H1 (cell line): ENCODE results near the gene DENND2A. TPM values are rescaled to one million over a fixed set of nuclear protein-coding genes. Genes with fewer than 3 reads are reported as not detected.

Experiments
- CTCF ChIA-PET: fragments of 300-600 bp; sonication (Branson Sonifier 250); formaldehyde crosslinking; loops from one replicate; lab custom pipeline; 2021; ENCODE audit not compliant: partially characterized antibody; lab: Charles Lee
- POLR2A ChIA-PET: fragments of 300-600 bp; sonication (Branson Sonifier 250); formaldehyde crosslinking; loops from one replicate; lab custom pipeline; 2021; ENCODE audit warnings: inconsistent platforms; ENCODE audit not compliant: partially characterized antibody; lab: Charles Lee
- DNase-seq, 2 experiments: peaks; one replicate each; pipeline versions ENCODE4 v3.0.0 to v3.0.0-alpha.2; 2010 to 2022; ENCODE audit warnings: low spot score in 2 of 2, low read depth in 1 of 2, mixed read lengths in 1 of 2
- FAIRE-seq: peaks from 2 replicates; lab custom pipeline; 2011; peaks lifted over from hg19 to GRCh38; lab: Jason Lieb, UNC
- H2AFZ ChIP-seq: 2 replicates; pipeline ENCODE4 v1.8.1; 2012; ENCODE audit warnings: low read length, inconsistent platforms
- H2AK5ac ChIP-seq: 2 replicates; pipeline ENCODE4 v1.6.1; 2013; ENCODE audit warnings: low read depth, low read length
- H2BK120ac ChIP-seq: replicated peaks from 2 replicates; pipeline ENCODE3; 2013; ENCODE audit warnings: low read depth, low read length, inconsistent platforms
- H2BK12ac ChIP-seq: 2 replicates; pipeline ENCODE4 v1.6.1; 2013; ENCODE audit warnings: low read depth, low read length
- H2BK15ac ChIP-seq: 2 replicates; pipeline ENCODE4 v1.6.1; 2013; ENCODE audit warnings: low read length
- H2BK20ac ChIP-seq: 2 replicates; pipeline ENCODE4 v1.6.1; 2013; ENCODE audit warnings: low read length
- H2BK5ac ChIP-seq: 2 replicates; pipeline ENCODE4 v1.6.1; 2013; ENCODE audit warnings: low read depth, low read length
- H3K14ac ChIP-seq: 2 replicates; pipeline ENCODE4 v1.6.1; 2013; ENCODE audit warnings: inconsistent platforms; ENCODE audit not compliant: insufficient read length
- H3K18ac ChIP-seq: 2 replicates; pipeline ENCODE4 v1.6.1; 2013; ENCODE audit warnings: low read length; ENCODE audit errors: extremely low read depth
- H3K23ac ChIP-seq: 2 replicates; pipeline ENCODE4 v1.6.1; 2013; ENCODE audit warnings: inconsistent platforms; ENCODE audit not compliant: insufficient read length
- H3K23me2 ChIP-seq: 2 replicates; pipeline ENCODE4 v1.6.1; 2013; ENCODE audit warnings: low read depth, low read length
- H3K27ac ChIP-seq: 2 replicates; pipeline ENCODE4 v1.6.1; 2011; ENCODE audit warnings: low read depth, low read length, inconsistent platforms
- H3K27me3 ChIP-seq, 4 experiments: replicated peaks in 1 of 4; 1 replicate in 1 of 4; 2 replicates in 3 of 4; pipeline versions ENCODE4 v1.6.1 to v1.8.1; 2011 to 2013; ENCODE audit warnings: low read length in 3 of 4, mild to moderate bottlenecking in 3 of 4, inconsistent platforms in 2 of 4, mixed read lengths in 2 of 4, moderate library complexity in 1 of 4; ENCODE audit not compliant: control insufficient read depth in 3 of 4, insufficient read depth in 3 of 4; ENCODE audit errors: extremely low read depth in 1 of 4
- H3K36me3 ChIP-seq, 4 experiments: 2 replicates each; pipeline versions ENCODE4 v1.6.1 to v1.8.1; 2011 to 2013; ENCODE audit warnings: mild to moderate bottlenecking in 4 of 4, low read length in 3 of 4, moderate library complexity in 2 of 4, control low read depth in 1 of 4, inconsistent platforms in 1 of 4; ENCODE audit not compliant: insufficient read depth in 4 of 4, control insufficient read depth in 2 of 4
- H3K4ac ChIP-seq: replicated peaks from 2 replicates; pipeline ENCODE3; 2013; ENCODE audit warnings: low read length, low read depth, mixed read lengths, inconsistent platforms; ENCODE audit not compliant: insufficient read length
- H3K4me1 ChIP-seq, 4 experiments: replicated peaks in 1 of 4; 1 replicate in 1 of 4; 2 replicates in 3 of 4; pipeline versions ENCODE4 v1.6.1 to v1.8.1; 2011 to 2013; ENCODE audit warnings: low read length in 3 of 4, inconsistent platforms in 2 of 4, mixed read lengths in 1 of 4; ENCODE audit not compliant: insufficient read depth in 4 of 4, control insufficient read depth in 3 of 4
- H3K4me2 ChIP-seq, 2 experiments: 2 replicates each; pipeline versions ENCODE4 v1.6.1 to v1.8.1; 2011 to 2013; ENCODE audit warnings: low read depth in 2 of 2, low read length in 2 of 2, control low read depth in 1 of 2, inconsistent platforms in 1 of 2, mild to moderate bottlenecking in 1 of 2; ENCODE audit not compliant: insufficient read depth in 1 of 2
- H3K4me3 ChIP-seq, 4 experiments: fragments of 200-600, 300-600 bp in 1 of 4; sonication (generic), shearing (Covaris generic), sonication (Bioruptor Twin) in 1 of 4; 2 replicates each; pipeline versions ENCODE4 v1.5.1 to v1.8.1; 2011 to 2016; ENCODE audit warnings: low read length in 4 of 4, low read depth in 3 of 4, control low read depth in 2 of 4, inconsistent platforms in 2 of 4, mild to moderate bottlenecking in 2 of 4, mixed read lengths in 1 of 4, moderate library complexity in 1 of 4; ENCODE audit not compliant: insufficient read depth in 2 of 4; ENCODE audit errors: extremely low read depth in 1 of 4
- H3K56ac ChIP-seq: replicated peaks from 2 replicates; pipeline ENCODE3; 2013; ENCODE audit warnings: low read depth, mild to moderate bottlenecking, mixed read lengths, low read length, inconsistent platforms; ENCODE audit not compliant: insufficient read length
- H3K79me1 ChIP-seq: 2 replicates; pipeline ENCODE4 v1.6.1; 2013; ENCODE audit warnings: low read depth, low read length, control low read depth
- H3K79me2 ChIP-seq, 2 experiments: 2 replicates each; pipeline versions ENCODE4 v1.6.1 to v1.8.1; 2012 to 2013; ENCODE audit warnings: low read length in 2 of 2, mild to moderate bottlenecking in 2 of 2, inconsistent platforms in 1 of 2; ENCODE audit not compliant: insufficient read depth in 2 of 2, control insufficient read depth in 1 of 2
- H3K9ac ChIP-seq, 4 experiments: replicated peaks in 1 of 4; 1 replicate in 1 of 4; 2 replicates in 3 of 4; pipeline versions ENCODE4 v1.6.1 to v1.8.1; 2011 to 2013; ENCODE audit warnings: low read depth in 3 of 4, low read length in 3 of 4, control low read depth in 2 of 4, mild to moderate bottlenecking in 2 of 4, moderate library complexity in 2 of 4, inconsistent platforms in 1 of 4; ENCODE audit errors: extremely low read depth in 1 of 4
- H3K9me3 ChIP-seq, 2 experiments: 2 replicates each; pipeline versions ENCODE4 v1.6.1 to v1.8.1; 2012 to 2013; ENCODE audit warnings: mild to moderate bottlenecking in 2 of 2, moderate library complexity in 2 of 2, control low read depth in 1 of 2, inconsistent platforms in 1 of 2, low read depth in 1 of 2, low read length in 1 of 2, mixed read lengths in 1 of 2; ENCODE audit not compliant: insufficient read depth in 2 of 2
- H4K20me1 ChIP-seq, 2 experiments: replicated peaks in 1 of 2; 2 replicates each; pipeline versions ENCODE3 to v1.8.1; 2011 to 2013; ENCODE audit warnings: inconsistent platforms in 2 of 2, low read length in 2 of 2, mild to moderate bottlenecking in 1 of 2; ENCODE audit not compliant: insufficient read depth in 2 of 2, control insufficient read depth in 1 of 2
- H4K5ac ChIP-seq: 2 replicates; pipeline ENCODE4 v1.6.1; 2013; ENCODE audit warnings: low read length, low read depth, mixed read lengths, inconsistent platforms; ENCODE audit not compliant: insufficient read length
- H4K8ac ChIP-seq: 2 replicates; pipeline ENCODE4 v1.8.0; 2013; ENCODE audit warnings: mild to moderate bottlenecking, moderate library complexity, low read length, inconsistent platforms; ENCODE audit not compliant: insufficient read depth; ENCODE audit errors: extremely low read depth
- H4K91ac ChIP-seq: replicated peaks from 2 replicates; pipeline ENCODE3; 2013; ENCODE audit warnings: low read length, mixed read lengths, inconsistent platforms; ENCODE audit not compliant: insufficient read length
- ASH2L ChIP-seq: fragments of 200-600, 300-600 bp; sonication (generic); IDR thresholded peaks from one replicate; pipeline ENCODE4 v1.7.1; 2017; ENCODE audit warnings: low read length
- CBX8 ChIP-seq: fragments of 300-800, 300-1000 bp; sonication (generic); IDR thresholded peaks from 2 replicates; pipeline ENCODE4 v1.7.1; 2016; ENCODE audit warnings: low read depth, low read length, borderline replicate concordance
- CTBP2 ChIP-seq: IDR thresholded peaks from 2 replicates; pipeline ENCODE4 v1.7.0; 2011; ENCODE audit warnings: borderline replicate concordance, mild to moderate bottlenecking, moderate library complexity, mixed read lengths, low read length; ENCODE audit not compliant: insufficient read depth, insufficient read length
- HDAC2 ChIP-seq, 2 experiments: fragments of 300-600 bp in 1 of 2; sonication (generic) in 1 of 2; IDR thresholded peaks; 2 replicates each; pipeline ENCODE4 v1.6.1; 2011 to 2012; ENCODE audit warnings: low read depth in 2 of 2, low read length in 2 of 2, mild to moderate bottlenecking in 2 of 2, moderate library complexity in 2 of 2, borderline replicate concordance in 1 of 2, inconsistent platforms in 1 of 2
- POLR2A ChIP-seq, 2 experiments: IDR thresholded peaks; 1 replicate in 1 of 2; 2 replicates in 1 of 2; pipeline ENCODE4 v1.6.1; 2011; ENCODE audit warnings: low read depth in 2 of 2, low read length in 2 of 2, mild to moderate bottlenecking in 2 of 2; ENCODE audit errors: control extremely low read depth in 1 of 2
- POLR2AphosphoS5 ChIP-seq: IDR thresholded peaks from 2 replicates; pipeline ENCODE4 v1.6.1; 2011; ENCODE audit warnings: low read depth, low read length
- RBBP5 ChIP-seq: IDR thresholded peaks from 2 replicates; pipeline ENCODE4 v1.7.1; 2012; ENCODE audit warnings: low read depth, mild to moderate bottlenecking, inconsistent platforms, low read length, moderate library complexity, borderline replicate concordance
- RFX5 ChIP-seq: IDR thresholded peaks from 2 replicates; pipeline ENCODE4 v1.6.1; 2011; ENCODE audit warnings: low read depth, low read length, improper control_type of control experiment, borderline replicate concordance
- TBP ChIP-seq: IDR thresholded peaks from 2 replicates; pipeline ENCODE4 v1.6.1; 2011; ENCODE audit warnings: low read depth, low read length, improper control_type of control experiment
- WGBS, 2 experiments: shearing (Covaris generic) in 1 of 2; methylation state at CpG; one replicate each; pipeline versions ENCODE4 v1.1.6 to v1.1.7; 2013 to 2015; ENCODE audit warnings: low lambda C conversion rate in 2 of 2, mixed read lengths in 2 of 2, inconsistent platforms in 1 of 2, low coverage in 1 of 2, missing lambda C conversion rate in 1 of 2; ENCODE audit not compliant: insufficient replicate concordance in 2 of 2, insufficient coverage in 1 of 2, insufficient read length in 1 of 2; ENCODE audit errors: extremely low coverage in 1 of 2, missing lambda C conversion rate in 1 of 2; 5-methylcytosine and 5-hydroxymethylcytosine counted together
- polyA plus RNA-seq, 7 experiments: library from polyadenylated mRNA; depleted of rRNA in 3 of 7; stranded (reverse) in 5 of 7; unstranded in 2 of 7; fragments of >200 nt in 5 of 7; fragments of 200-250 nt in 2 of 7; gene quantifications; 1 replicate in 5 of 7; 2 replicates in 1 of 7; 4 replicates in 1 of 7; pipeline versions ENCODE4 v1.2.1 to v1.2.3, GENCODE V29; 2011 to 2013; ENCODE audit warnings: missing spikeins in 2 of 7, mixed read lengths in 2 of 7
- total RNA-seq: library from RNA; stranded (reverse); fragmentation: NEBNext Ultra II Directional; extraction: Animal tissue kit (Norgen Biotek cat#: 25700); gene quantifications from 2 replicates; pipeline ENCODE4 v1.2.1, GENCODE V29; 2021

Gene DENND2A
- total and polyA plus RNA-seq, 2 of the 8 experiments (the other 6 are each of a cell fraction or from before 2014, with no cell fraction given) = 5.0 to 13.0 TPM

- no peak overlapping the region for H2BK15ac ChIP-seq
- H4K20me1 ChIP-seq = peaks cover 0 to 4% of the 10 kb centered on the region in 2 experiments
- H3K4me3 ChIP-seq = peak overlapping the region; percentile 84 to 96 (median 88)
- no peaks in the 10 kb centered on the region for H3K79me1 ChIP-seq
- no peak overlapping the region for H3K14ac ChIP-seq
- peaks cover 0 to 6% (median 3%) of the 10 kb centered on the region in 4 experiments; a peak in 3 of 7 replicates for H3K4me1 ChIP-seq
- no peak overlapping the region for H3K23ac ChIP-seq
- 0 out of 2 replicates have a peak, but pooled peaks cover 1% of the 10 kb centered on the region for H3K23me2 ChIP-seq
- peak overlapping the region; percentile 68 to 70 for H3K4me2 ChIP-seq
- POLR2A ChIA-PET = interaction anchor here (0.8 to 2.1 kb wide), 11 partner anchors 10 to 195 kb away, joined by 3 to 9 read pairs (median 4); partner anchors contain the start of gene ADCK2
- H3K56ac ChIP-seq = peak overlapping the region; percentile 84
- peak overlapping the region; percentile 87 for H3K4ac ChIP-seq
- 2% methylated on average over 32 of the region's 69 CpGs; no CpG with 5 or more reads in 1 of the 2 experiments for WGBS, 2 experiments
- peak overlapping the region; percentile 72 to 99 (median 80) for H3K9ac ChIP-seq
- peaks cover 14 to 50% of the 10 kb centered on the region in 2 experiments for H3K79me2 ChIP-seq
- H2AK5ac ChIP-seq = no peak overlapping the region
- no peak overlapping the region for H2AFZ ChIP-seq
- peak overlapping the region; percentile 75 for H4K5ac ChIP-seq
- H2BK5ac ChIP-seq = peak overlapping the region; percentile 73; the same call in 1 of the 2 replicates
- peak overlapping the region; percentile 85 for H3K27ac ChIP-seq
- TF ChIP-seq CTBP2 = peak; percentile 35
- TF ChIP-seq HDAC2 (IDR thresholded peaks at IDR 0.05; ENCODE audit: borderline replicate concordance in 1 of 2, low read depth in 2 of 2, low read length in 2 of 2) = 0 out of 4 replicates have a peak, but pooled peaks of 1 of the 2 experiments have one; percentile 3
- TF ChIP-seq RFX5 = no peak
- TF ChIP-seq TBP = peak; percentile 19; the same call in 1 of the 2 replicates
- peak; percentile 96 for TF ChIP-seq RBBP5
- peak; percentile 73 for TF ChIP-seq ASH2L
- peak; percentile 13; the same call in 1 of the 2 replicates for TF ChIP-seq POLR2AphosphoS5
- TF ChIP-seq POLR2A (IDR thresholded peaks at IDR 0.05; ENCODE audit: control extremely low read depth in 1 of 2, low read depth in 2 of 2, low read length in 2 of 2) = peak in 1 of 2 experiments; percentile 18; a peak in 2 of 3 replicates
- no peak for TF ChIP-seq CBX8
- TF ChIP-seq, all 59 proteins: peak for 7
- DNase-seq = peak in 1 of 2 experiments; percentile 72
- FAIRE-seq = no peak
- CTCF ChIA-PET = interaction anchor here (0.8 to 8.9 kb wide), 8 partner anchors 10 to 154 kb away, joined by 3 to 67 read pairs (median 4); no protein-coding TSS in a partner anchor
- peak overlapping the region; percentile 25 for H3K18ac ChIP-seq
- H2BK20ac ChIP-seq = no peak overlapping the region
- H3K36me3 ChIP-seq = no peaks in the 10 kb centered on the region
- H2BK12ac ChIP-seq = no peak overlapping the region
- no peak overlapping the region for H2BK120ac ChIP-seq
- H4K8ac ChIP-seq = peak overlapping the region; percentile 88; the same call in 1 of the 2 replicates
- H4K91ac ChIP-seq = peak overlapping the region; percentile 65
- H3K27me3 ChIP-seq = no peaks in the 10 kb centered on the region
- no peaks in the 10 kb centered on the region for H3K9me3 ChIP-seq
Measured at GRCh38 chr7:140478246-140479061, 162.2 kb downstream of the DENND2A start.
